Fibroblast of gingiva (primary cell): ENCODE measurements around the gene ANTXR1.

Experiments
- DNase-seq: peaks from one replicate; pipeline ENCODE4 v3.0.0-alpha.2; 2011; ENCODE audit warnings: low read depth

The ANTXR1 gene

GRCh38 chr2:69279931-69280681, 267.1 kb downstream of the ANTXR1 start:
- peak; percentile 52 for DNase-seq

DNA sequence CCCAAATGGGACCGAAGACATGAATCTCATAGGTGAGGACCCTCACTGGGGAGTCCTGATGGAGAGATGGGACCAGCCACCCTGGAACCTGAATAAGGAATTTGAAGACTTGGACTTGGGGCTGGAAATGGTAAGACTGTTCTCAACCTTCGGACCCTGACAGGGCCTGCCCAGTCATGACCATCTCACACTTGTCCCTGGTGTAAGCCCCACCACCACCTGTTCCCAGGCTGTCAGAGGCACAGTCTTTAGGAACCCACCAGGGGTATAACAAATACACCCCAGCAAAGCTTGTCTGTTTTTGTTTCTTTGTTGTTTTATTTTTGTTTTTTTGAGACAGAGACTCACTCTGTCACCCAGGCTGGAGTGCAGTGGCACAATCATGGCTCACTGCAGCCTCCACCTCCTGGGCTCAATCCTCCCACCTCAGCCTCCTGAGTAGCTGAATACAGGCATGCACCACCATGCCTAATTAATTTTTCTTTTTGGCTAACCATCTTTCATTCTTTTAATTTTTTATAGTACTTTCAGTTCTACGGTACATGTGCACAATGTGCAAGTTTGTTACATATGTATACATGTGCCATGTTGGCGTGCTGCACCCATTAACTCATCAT, 267.9 kb downstream of the ANTXR1 start:
- DNase-seq = no peak

- DNase-seq = no peak
These were observed 272.5 kb downstream of the ANTXR1 start for GRCh38 chr2:69285379-69285894.

DNA sequence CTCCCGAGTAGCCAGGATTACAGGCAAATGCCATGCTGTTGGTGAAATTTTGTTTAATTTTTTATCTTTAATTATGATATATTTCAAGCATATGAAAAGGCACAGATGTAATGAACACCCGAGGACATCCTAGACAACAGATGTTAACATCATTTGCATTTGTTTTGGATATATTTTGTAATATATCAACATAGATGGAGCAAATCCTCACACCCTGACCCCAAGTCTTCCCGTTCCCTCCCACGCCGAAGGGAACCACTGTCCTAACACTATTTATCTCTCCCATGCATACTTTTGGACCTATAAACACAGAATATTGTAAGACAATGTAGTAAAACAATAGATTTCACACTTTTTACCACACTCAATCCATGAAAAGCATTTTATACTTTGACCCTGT, 274.6 kb downstream of the ANTXR1 start:
- DNase-seq = no peak

- no peak for DNase-seq
These were observed 275.4 kb downstream of the ANTXR1 start for GRCh38 chr2:69288429-69288828.

DNA sequence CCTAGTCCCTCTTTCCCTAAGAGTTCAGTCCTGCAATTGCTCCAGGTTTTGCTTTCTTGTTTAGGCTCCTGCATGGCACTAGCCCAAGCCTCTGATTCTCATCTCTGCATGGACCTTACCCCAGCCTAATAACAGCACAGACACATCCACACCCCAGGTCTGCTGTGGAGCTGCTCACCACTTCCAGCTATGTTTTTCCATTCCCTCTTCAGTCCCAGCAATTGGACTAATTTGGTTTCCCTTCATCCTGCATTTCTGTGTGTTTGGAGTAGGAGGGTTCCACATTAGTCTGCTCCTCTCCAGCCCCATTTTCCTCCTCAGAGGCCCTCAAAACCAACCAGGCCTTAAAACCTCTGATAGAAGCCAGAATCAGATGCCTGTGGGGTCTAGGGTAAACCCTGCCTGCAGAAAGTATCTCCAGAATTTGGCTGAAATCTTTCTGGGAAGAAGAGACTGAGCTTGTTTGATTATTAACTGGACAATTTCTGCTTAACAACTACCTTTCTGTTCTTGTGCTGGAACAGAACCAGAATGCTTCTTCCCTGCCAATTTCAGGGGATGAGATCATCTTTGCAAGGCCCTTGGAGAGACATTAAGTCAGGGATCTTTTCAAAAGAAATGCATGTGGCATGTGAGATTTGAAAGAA, 278.1 kb downstream of the ANTXR1 start:
- DNase-seq = peak; percentile 33

DNA sequence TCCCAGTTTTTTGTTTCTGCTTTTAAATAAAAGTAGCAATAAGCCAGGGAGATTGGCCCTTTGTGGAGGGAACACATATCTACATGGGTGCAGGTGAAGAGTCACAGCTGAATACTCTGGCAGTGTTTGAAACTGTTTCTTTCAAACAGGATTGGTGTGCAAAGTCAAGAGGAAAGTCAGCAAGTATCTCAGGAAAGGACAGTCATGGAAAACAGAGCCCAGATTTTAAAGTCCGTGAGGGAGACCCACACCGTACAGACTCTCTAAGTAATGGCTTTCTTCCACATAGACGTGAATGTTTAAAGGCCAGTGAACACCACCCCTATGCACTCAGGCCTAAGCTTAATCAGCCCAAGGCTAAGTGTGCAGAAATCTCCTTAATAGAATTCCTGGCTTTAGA, 278.7 kb downstream of the ANTXR1 start:
- DNase-seq = no peak

DNA sequence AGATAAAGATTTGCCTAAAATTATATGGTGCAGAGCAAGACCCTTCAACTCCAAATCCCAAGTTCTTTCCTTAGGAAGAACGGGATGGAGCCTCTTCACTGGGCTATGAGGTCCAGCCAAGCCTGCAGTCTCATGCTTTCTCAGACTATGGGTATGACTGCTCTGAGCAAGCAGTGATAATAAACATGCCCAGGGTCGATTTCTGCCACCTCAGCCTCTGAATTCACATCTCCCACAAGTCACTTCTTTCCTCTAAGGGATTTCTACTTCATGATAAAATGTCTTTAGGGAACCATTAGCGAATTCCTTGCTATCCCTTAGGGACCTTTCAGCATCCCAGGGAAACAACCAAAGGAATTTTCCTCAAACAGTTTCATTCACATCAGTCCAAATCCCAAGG, 279.3 kb downstream of the ANTXR1 start:
- DNase-seq = no peak

- no peak for DNase-seq
These were observed 283.4 kb downstream of the ANTXR1 start for GRCh38 chr2:69296421-69296820.

- no peak for DNase-seq
These were observed 284.2 kb downstream of the ANTXR1 start for GRCh38 chr2:69297216-69297615.

GRCh38 chr2:69298261-69298660, 285.3 kb downstream of the ANTXR1 start:
- peak; percentile 94 for DNase-seq

GRCh38 chr2:69298862-69299261, 285.9 kb downstream of the ANTXR1 start:
- no peak for DNase-seq
